ENCODE data around the gene IFT80.
"Not testable (repeated sequence)": the region's sequence is repeated elsewhere in the genome, so short reads cannot be mapped to it uniquely, and the experiment has no call there.

IFT80 gene

DNA sequence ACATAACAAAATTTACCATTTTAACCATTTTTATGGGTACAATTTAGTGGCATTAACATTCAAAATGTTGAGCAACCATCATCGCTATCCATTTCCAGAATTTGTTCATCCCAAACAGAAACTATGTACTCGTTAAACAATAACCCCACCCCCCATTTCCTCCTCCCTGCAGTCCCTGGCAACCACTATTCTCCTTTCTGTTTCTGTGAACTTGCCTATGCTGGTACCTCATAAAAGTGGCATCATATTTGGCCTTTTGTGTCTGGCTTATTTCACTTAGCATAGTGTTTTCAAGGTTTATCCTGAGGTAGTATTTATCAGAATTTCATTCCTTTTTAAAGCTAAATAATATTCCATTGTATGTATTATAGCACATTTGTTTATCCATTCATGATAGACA is 141.4 kb downstream of the IFT80 start:
- DNase-seq = no peak

DNA sequence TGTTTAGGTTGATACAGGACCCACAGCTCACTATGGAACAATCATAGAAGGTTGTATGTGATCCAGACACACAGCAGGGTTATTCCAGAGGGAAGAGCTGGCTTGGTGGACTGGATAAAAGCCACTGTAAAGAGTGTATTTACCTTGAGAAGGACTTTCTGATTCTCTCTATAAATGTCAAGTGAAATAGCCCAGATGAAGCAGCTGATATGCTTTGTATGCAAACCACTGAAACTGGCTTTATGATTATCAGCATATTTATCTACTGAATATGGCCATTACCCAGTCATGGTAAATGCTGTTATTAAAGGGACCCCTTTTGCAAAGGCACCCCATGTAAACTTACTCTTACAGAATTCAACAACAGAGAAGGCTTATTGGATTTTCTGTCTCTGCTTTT is 145.7 kb downstream of the IFT80 start:
- no peak for DNase-seq

DNA sequence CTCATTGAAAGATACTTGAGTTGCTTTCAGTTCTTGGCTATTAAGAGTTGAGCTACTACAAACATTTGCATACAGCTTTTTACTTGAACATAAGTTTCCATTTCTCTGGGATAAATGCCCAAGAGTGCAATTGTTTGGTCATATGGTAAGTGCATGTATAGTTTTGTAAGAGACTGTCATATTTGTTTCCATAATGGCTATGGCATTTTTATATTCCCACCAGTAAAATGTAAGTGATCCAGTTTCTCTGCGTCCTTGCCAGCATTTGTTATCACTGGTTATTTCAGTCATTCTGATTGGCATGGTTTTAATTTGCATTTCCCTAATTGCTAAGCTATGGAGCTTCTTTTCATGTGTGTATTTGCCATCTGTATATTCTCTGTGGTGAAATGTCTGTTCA is 151.3 kb downstream of the IFT80 start:
- no peak for DNase-seq

DNA sequence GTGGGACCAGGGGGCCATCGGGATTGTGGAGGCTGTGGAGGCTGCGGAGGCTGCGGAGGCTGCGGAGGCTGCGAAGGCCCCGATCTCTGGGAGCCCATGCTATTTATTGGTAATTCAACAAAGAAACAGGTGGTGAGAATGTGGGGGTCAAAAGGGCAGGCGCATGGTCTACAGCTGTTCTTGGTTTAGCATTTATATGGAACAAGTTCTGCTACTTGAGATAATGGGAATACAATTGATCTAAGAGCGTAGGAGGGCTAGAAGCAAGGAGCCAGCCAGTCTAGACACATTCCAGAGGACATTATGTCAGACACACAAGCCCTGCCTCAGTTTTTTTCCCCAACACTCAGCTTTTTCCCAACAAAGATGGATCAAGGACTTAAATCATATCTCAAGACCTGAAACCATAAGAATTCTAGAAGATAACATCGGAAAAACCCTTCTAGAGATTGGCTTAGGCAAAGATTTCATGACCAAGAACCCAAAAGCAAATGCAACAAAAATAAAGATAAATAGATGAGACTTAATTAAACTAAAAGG is 153.7 kb downstream of the IFT80 start:
- no peak for DNase-seq

DNA sequence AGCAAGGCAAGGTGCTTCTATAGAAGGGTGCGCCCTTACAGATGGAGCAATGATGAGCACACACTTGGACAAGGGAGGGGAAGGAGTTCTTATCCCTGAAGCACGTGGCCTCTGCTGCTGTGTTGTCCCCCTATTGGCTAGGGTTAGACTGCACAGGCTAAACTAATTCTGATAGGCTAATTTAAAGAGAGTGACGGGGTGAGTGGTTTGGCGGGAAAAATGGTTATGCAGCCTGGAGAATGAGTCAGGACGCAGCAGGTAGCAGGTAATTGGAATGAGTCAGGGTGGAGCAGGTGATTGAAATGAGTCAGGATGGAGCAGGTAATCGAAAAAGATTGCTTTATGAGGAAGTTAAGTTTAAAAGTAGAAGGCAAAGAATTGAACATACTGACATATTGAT is 158.3 kb downstream of the IFT80 start:
- DNase-seq = not testable (repeated sequence)

DNA sequence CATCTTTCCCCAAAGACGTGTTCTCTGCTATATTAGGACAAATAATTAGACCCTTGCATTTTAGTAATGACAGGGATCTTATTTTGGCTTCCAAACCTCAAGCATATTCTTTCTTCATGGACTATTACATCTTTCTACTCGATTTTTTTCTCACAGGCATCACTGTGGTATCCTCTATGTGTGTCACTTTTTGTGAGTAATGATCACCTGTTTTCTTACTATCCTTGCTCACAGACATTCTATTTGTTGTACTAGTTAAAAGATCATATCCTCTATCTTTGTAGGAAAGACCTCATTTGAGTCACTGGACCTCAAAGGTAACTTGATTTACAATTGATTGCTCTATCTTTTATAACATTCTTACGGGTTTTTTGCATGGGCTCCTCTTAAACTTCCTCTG is 167.0 kb downstream of the IFT80 start:
- no peak for DNase-seq

DNA sequence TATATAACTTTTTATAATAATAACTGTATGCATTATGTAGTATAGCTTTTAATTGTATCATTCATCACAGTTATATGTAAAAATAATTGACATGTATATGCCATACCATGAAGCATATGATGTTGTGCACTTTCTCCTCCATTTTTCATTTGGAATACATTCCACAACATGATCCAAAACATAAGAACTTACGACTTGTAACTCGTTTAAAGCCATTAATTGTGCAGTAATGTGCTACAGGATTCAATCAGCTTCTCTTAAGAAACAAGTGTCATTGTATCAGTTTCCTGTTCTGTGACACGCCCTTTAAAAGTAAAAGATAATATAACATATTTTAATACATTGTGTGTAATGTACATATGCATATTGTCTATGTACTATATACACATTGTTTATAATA is 171.6 kb downstream of the IFT80 start:
- DNase-seq = no peak

DNA sequence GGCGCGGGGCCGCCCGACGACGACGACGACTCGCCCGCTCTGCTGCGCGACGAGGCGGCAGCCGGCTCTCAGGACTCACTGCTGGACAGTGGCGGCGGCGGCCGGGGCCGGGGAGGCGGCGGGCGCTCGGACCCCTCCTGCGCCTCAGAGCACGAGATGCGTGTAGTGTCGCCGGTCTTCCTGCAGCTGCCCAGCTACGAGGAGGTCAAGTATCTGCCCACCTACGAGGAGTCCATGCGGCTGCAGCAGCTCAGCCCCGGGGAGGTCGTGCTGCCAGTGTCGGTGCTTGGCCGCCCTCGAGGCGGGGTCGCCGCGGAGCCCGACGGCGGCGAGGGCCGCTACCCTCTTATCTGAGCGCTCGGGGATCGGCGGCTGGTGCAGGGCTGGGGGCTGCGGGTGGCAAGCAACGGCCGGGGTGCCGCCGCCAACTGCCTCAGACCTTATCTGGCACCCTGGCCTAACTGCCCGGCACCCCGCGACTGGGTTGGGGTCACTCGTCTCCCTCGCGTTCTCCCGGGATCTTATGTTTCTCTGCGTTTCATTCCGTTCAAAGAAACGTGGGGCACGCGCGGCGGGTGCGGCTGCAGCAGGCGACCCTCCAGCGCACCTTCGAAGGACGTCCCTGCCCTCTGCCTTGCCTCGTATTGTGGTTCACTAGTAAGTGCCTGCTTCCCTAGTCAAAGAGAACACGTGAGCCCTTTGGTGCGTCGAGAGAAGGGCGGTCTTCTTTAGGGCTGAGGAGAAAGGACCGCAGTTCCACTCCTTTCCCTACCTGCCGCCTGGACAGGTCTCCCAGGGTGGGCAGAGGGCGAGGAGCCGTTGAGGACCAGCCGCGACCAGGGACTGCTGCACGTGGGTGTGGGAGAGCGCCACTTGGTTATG is 172.8 kb downstream of the IFT80 start:
- DNase-seq = no peak

DNA sequence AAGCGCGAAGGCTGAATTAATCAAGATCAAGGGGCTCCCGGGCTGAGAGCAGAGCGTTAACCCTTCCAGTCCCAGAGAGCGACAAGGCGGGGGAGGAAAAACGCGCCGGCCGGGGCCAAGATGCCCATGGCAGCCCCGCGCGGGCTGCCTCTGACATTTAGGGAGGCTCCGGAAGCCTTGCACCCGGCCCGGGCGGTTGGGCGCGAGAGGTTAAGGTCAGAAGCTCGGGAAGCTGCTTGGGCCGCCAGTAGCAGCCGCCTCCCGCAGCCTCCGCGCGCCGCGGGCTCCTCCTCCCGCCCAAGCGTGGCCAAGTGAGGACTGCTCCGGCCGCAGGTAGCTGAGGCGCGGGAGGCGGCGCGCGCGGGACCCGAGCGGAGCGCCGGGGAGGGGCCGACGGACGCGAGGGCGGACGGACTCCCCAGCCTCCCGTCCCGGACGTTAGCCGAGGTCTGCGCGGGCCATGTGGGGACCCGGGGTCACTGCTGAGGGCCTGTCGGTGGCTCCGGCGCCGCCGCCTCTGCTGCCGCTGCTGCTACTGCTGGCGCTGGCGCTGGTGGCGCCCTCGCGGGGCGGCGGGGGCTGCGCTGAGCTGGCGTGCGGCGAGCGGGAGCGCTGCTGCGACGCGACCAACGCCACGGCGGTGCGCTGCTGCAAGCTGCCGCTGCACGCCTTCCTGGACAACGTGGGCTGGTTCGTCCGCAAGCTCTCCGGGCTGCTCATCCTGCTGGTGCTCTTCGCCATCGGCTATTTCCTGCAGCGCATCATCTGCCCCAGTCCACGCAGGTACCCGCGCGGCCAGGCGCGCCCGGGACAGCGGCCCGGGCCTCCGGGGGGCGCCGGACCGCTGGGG is 173.6 kb downstream of the IFT80 start, which contains the start of gene C3orf80:
TSS of gene C3orf80 (plus strand) at position 247 of the 850 bp plus-strand sequence. CDS start at position 461, 214 bp downstream.
- peak; percentile 50 to 76 for DNase-seq

DNA sequence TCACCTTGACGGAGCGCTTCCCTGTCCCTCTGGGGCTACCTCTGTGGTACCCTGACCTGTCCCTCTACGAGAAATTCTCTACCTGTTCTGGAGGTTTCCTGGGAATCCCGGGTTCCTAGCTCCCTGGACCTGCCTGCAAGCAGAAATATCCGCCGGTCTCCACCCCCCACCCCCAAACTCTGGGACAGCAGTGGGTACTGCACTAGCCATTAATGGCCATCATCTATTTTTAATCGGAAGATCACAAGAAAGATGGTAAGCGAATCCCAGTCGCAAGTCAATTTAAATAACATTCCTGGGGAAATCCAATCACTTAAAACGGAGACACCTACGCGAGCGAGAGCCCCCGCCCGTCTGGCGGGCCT is 174.2 kb downstream of the IFT80 start:
- DNase-seq = peak in 1 of 2 experiments; percentile 44

DNA sequence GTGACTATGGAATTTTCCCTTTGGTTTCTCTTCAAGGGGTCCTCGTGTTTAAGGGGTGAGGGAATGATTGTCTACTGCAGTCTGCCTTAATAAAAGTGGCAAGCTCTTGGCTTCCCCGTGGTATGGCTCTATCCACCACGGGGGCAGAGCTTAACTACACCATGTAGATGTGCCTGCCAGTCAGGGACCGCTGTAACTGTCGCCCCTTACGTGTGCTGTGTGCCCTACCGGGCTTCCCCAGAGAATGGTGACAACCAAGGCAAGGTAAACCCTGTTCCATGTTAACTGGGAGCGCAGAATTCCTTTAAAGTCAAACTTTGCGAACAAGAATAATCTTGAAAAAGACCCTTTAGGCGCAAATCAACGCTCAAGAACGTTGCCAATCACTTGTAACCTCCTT is 174.8 kb downstream of the IFT80 start:
- DNase-seq = no peak

DNA sequence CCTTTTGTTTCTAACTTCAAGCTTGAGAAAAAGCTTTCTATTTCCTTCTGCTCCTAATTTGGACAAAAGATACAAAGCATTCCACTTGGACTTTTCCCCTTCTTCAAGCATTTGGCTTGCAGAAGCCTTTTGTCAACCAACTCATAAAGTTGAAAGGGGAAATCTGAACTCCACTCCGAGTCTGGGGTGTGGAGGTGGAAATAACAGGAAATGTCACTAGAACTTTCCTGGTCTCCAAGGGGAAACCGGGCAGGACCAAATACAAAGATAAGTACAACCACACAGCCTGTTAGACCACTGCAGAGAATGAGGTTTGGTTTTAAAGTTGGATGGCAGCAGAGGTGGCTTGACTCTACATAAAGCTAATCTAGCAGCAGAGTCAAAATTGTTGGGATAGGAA is 178.0 kb downstream of the IFT80 start:
- DNase-seq = no peak

DNA sequence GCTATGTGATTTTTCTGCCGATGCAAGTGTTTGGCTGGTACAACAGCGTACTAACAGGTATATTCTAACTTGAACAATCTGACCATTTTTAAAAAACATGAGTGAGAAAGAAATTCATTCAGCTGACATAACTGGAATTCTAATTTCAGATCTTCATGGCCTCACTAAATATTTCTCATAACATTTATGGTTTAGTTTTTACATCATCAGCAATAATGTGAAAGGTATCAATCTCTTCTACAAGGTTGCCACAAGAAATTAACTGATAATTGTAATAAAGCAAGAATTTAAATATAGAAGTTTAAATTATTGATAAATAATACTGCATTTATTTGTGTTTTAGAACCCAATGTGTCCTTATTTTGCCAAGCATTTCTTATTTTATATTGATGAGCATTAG is 179.0 kb downstream of the IFT80 start:
- no peak for DNase-seq

DNA sequence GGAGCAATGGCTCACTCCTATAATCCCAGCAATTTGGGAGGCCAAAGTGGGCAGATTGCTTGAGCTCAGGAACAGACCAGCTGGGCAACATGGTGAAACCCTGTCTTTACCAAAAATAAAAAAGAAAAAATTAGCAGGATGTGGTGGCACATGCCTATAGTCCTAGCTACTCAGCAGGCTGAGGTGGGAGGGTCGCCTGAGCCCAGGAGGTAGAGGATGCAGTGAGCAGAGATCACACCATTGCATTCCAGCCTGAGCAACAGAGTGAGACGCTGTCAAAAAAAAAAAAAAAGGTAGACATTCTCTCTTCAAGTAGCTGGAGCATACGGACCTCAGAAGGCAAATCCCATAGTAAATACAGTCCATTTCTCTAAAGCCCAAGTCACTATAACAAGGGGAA is 180.9 kb downstream of the IFT80 start:
- no peak for DNase-seq

DNA sequence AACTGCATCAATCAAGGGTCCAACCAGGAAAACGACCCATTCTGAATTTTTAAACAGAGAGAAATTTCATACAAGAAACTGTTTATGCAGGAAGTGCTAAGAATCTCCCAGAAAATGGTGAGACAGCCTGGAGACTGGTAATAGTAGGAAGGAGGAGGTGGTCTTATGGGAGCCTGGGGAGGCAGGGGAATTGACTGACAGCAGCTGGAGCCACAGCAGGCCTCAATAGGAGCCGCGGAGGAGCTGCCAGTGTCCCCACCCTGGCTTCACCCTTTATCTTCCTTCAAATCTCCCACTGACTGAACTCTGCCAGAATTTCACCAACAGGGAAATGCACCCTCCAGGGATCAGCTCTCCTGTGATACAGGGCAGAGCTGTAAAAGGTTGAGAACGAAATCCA is 181.3 kb downstream of the IFT80 start:
- no peak for DNase-seq

DNA sequence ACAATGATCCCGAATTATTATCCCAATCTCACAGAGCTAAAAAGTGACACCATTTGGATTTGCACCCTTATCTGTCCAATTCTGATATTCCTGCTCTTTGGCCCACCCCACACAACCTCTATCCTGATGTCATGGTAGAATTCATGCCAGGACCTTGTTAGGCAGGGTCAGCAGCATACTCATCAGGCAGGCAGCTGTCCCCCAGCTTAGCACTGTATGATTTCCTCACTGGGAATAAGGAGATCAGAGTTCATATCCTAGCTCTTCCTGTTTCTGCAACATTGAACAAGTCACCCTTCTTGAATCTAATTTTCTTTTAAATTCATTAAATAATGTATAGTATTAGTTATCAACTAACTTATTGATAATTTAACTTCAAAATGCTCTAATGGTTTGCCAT is 185.8 kb downstream of the IFT80 start:
- DNase-seq = no peak

DNA sequence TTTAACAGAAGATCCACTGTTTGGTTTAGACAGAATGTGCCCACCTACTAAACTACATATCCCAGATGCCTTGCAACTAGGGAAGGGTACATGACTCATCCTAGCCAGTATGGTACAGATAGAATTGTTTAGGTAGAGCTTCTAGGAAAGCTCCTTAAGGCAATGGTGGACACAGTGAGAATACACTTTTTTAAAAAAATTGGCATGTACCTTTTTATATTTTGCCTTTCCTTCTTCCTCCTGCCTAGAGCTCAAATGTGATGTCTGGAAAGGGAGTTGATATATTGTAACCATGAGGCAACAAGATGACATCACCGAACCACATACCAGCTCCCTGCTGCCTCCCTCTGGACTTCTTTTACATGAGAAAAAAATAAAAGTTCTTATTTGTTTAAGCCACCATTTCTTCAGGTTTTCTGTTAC is 188.2 kb downstream of the IFT80 start:
- DNase-seq = peak; percentile 66 to 76

DNA sequence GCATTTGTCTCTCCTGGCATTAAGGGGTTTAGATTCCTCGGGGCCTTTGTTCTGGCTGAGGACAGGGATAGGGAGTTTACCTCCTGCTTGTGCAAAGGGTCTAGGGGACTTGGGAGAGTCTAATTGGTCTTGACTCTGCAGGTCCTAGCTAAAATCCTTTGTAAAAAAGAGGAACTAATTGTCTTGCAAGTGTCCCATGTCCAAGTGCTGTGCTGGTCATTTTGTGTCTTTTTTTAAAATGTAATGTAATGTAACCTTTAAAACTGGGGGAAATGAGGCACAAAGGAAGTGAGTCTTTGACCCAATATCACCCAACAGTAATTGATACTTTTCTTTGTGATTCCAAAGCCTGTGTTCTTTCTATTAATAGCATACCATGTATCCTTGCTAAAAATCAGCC is 188.7 kb downstream of the IFT80 start:
- peak; percentile 16 to 25 for DNase-seq

Data from AML-193 (cell line).